ENCODE data around the gene TMBIM6.

DNA sequence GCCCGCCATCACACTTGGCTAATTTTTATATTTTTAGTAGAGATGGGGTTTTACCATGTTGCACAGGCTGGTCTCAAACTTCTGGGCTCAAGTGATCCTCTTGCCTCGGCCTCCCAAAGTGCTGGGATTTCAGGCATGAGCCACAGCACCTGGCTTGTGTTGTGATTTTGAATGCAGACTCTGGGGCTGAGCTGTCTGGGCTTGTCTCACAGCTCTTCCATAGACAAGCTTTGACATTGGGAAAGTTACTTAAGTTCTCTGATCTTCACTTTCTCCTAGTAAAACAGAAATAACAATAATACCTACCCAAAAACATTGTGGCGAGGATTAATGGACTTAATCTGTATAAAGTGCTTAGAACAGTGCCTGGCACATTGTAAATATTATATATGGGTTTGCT is 36.0 kb downstream of the TMBIM6 start:
- TF ChIP-seq, protein P1, sequence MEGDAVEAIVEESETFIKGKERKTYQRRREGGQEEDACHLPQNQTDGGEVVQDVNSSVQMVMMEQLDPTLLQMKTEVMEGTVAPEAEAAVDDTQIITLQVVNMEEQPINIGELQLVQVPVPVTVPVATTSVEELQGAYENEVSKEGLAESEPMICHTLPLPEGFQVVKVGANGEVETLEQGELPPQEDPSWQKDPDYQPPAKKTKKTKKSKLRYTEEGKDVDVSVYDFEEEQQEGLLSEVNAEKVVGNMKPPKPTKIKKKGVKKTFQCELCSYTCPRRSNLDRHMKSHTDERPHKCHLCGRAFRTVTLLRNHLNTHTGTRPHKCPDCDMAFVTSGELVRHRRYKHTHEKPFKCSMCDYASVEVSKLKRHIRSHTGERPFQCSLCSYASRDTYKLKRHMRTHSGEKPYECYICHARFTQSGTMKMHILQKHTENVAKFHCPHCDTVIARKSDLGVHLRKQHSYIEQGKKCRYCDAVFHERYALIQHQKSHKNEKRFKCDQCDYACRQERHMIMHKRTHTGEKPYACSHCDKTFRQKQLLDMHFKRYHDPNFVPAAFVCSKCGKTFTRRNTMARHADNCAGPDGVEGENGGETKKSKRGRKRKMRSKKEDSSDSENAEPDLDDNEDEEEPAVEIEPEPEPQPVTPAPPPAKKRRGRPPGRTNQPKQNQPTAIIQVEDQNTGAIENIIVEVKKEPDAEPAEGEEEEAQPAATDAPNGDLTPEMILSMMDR (conservative IDR thresholded peaks at IDR 0.05 in 1 of 2, IDR thresholded peaks at IDR 0.05 in 1 of 2; ENCODE audit: extremely low read depth in 1 of 2, insufficient read depth in 1 of 2, low read depth in 1 of 2, low read length in 2 of 2), result no peak
- TF ChIP-seq EZH2 (IDR thresholded peaks at IDR 0.05; ENCODE audit: borderline replicate concordance, low read length), result no peak

Data from mammary epithelial cell (primary cell).